ENCODE results near the gene SH2D3A. TPM values are rescaled to one million over a fixed set of nuclear protein-coding genes. Genes with fewer than 3 reads are reported as not detected.

The SH2D3A gene
- polyA plus RNA-seq, 1 donor (not counting 4 experiments of a cell fraction or from before 2014, with no cell fraction given) = 24.9 TPM

GRCh38 chr19:6735181-6735911 lies 31.9 kb downstream of the SH2D3A start:
- Histone ChIP-seq H2AFZ (ENCODE audit: control insufficient read depth, low read length) (no peak overlapping the region), H4K20me1 (ENCODE audit: control insufficient read depth, extremely low read depth, insufficient read depth, low read length) (no peaks in the 10 kb centered on the region), H3K4me1 (ENCODE audit: control insufficient read depth, extremely low read depth, insufficient read depth, low read length) (peaks cover 26% of the 10 kb centered on the region), H3K4me3 (ENCODE audit: control insufficient read depth in 2 of 3, extremely low read depth in 1 of 3, insufficient read depth in 2 of 3, low read depth in 1 of 3, low read length in 3 of 3) (peak overlapping the region; percentile 91 to 99 (median 95)), H3K79me2 (ENCODE audit: control insufficient read depth, insufficient read depth, low read length) (peaks cover 17% of the 10 kb centered on the region), H3K27me3 (ENCODE audit: control insufficient read depth, extremely low read depth, insufficient read depth, low read length) (no peaks in the 10 kb centered on the region), H3K36me3 (ENCODE audit: control insufficient read depth in 2 of 2, extremely low read depth in 1 of 2, insufficient read depth in 2 of 2, low read length in 2 of 2) (peaks cover 8 to 19% of the 10 kb centered on the region in 2 experiments), H3K4me2 (ENCODE audit: control insufficient read depth, extremely low read depth, insufficient read depth, low read depth, low read length) (peak overlapping the region; percentile 95), H3K9ac (ENCODE audit: control insufficient read depth, extremely low read depth, insufficient read depth, low read length) (peak overlapping the region; percentile 85), H3K27ac (ENCODE audit: control insufficient read depth, insufficient read depth, low read length) (peak overlapping the region; percentile 82), H3K9me3 (ENCODE audit: control insufficient read depth, low read depth, low read length) (no peaks in the 10 kb centered on the region), H3K9me1 (ENCODE audit: control insufficient read depth, extremely low read depth, insufficient read depth, low read length) (no peaks in the 10 kb centered on the region)
- no peak for FAIRE-seq
- TF ChIP-seq EZH2 (IDR thresholded peaks at IDR 0.05; ENCODE audit: low read length) (no peak), CTCF (optimal IDR thresholded peaks at IDR 0.05 in 1 of 3, IDR thresholded peaks at IDR 0.05 in 1 of 3, conservative IDR thresholded peaks at IDR 0.05 in 1 of 3; ENCODE audit: extremely low read depth in 1 of 3, insufficient read depth in 2 of 3, low read length in 3 of 3) (no peak)
- no peak for DNase-seq (ENCODE audit: low read depth, low spot score)
- dilution Hi-C loops (cut with MboI; ENCODE audit: extremely low pct_ligation_motif_present, low sequenced_read_pairs) = no loop called here

- H3K36me3 ChIP-seq (ENCODE audit: control insufficient read depth in 2 of 2, extremely low read depth in 1 of 2, insufficient read depth in 2 of 2, low read length in 2 of 2) = peaks cover 8 to 25% of the 10 kb centered on the region in 2 experiments
- H3K9me1 ChIP-seq (ENCODE audit: control insufficient read depth, extremely low read depth, insufficient read depth, low read length) = no peaks in the 10 kb centered on the region
- no peak overlapping the region for H2AFZ ChIP-seq (ENCODE audit: control insufficient read depth, low read length)
- dilution Hi-C loops (cut with MboI; ENCODE audit: extremely low pct_ligation_motif_present, low sequenced_read_pairs) = no loop called here
- no peak overlapping the region for H3K4me2 ChIP-seq (ENCODE audit: control insufficient read depth, extremely low read depth, insufficient read depth, low read depth, low read length)
- no peak overlapping the region for H3K27ac ChIP-seq (ENCODE audit: control insufficient read depth, insufficient read depth, low read length)
- no peak overlapping the region for H3K4me3 ChIP-seq (ENCODE audit: control insufficient read depth in 2 of 3, extremely low read depth in 1 of 3, insufficient read depth in 2 of 3, low read depth in 1 of 3, low read length in 3 of 3)
- no peaks in the 10 kb centered on the region for H3K9me3 ChIP-seq (ENCODE audit: control insufficient read depth, low read depth, low read length)
- H4K20me1 ChIP-seq (ENCODE audit: control insufficient read depth, extremely low read depth, insufficient read depth, low read length) = no peaks in the 10 kb centered on the region
- peaks cover 9% of the 10 kb centered on the region for H3K79me2 ChIP-seq (ENCODE audit: control insufficient read depth, insufficient read depth, low read length)
- DNase-seq (ENCODE audit: low read depth, low spot score) (no peak), FAIRE-seq (no peak)
- peaks cover 25% of the 10 kb centered on the region for H3K4me1 ChIP-seq (ENCODE audit: control insufficient read depth, extremely low read depth, insufficient read depth, low read length)
- no peak overlapping the region for H3K9ac ChIP-seq (ENCODE audit: control insufficient read depth, extremely low read depth, insufficient read depth, low read length)
- no peak for TF ChIP-seq EZH2 (IDR thresholded peaks at IDR 0.05; ENCODE audit: low read length)
- no peak for TF ChIP-seq CTCF (optimal IDR thresholded peaks at IDR 0.05 in 1 of 3, IDR thresholded peaks at IDR 0.05 in 1 of 3, conservative IDR thresholded peaks at IDR 0.05 in 1 of 3; ENCODE audit: extremely low read depth in 1 of 3, insufficient read depth in 2 of 3, low read length in 3 of 3)
- H3K27me3 ChIP-seq (ENCODE audit: control insufficient read depth, extremely low read depth, insufficient read depth, low read length) = no peaks in the 10 kb centered on the region
Measured at GRCh38 chr19:6734096-6734696, 33.0 kb downstream of the SH2D3A start.
